Glomerular visceral epithelial cell (primary cell): ENCODE measurements around the gene CDK13.
A peak's percentile ranks its signal among the peaks of the same experiment; 100 is the strongest.

ENCODE experiments used
- DNase-seq: peaks from one replicate; pipeline ENCODE4 v3.0.0-alpha.2; 2016; ENCODE audit errors: extremely low spot score

The CDK13 gene

GRCh38 chr7:39948956-39949928 lies 814 bp upstream of the CDK13 start:
- DNase-seq: peak; percentile 99

- DNase-seq: peak; percentile 31
Measured at GRCh38 chr7:39950473-39951225, 593 bp downstream of the CDK13 start.

GRCh38 chr7:39951226-39952194 lies 1.5 kb downstream of the CDK13 start:
- DNase-seq: peak; percentile 60

GRCh38 chr7:39952374-39952773 lies 2.3 kb downstream of the CDK13 start:
- DNase-seq: peak; percentile 25

GRCh38 chr7:39952803-39953202 lies 2.7 kb downstream of the CDK13 start:
- no peak for DNase-seq

- no peak for DNase-seq
Measured at GRCh38 chr7:39954694-39955093, 4.6 kb downstream of the CDK13 start.

- no peak for DNase-seq
Measured at GRCh38 chr7:39958038-39958437, 8.0 kb downstream of the CDK13 start.

- no peak for DNase-seq
Measured at GRCh38 chr7:39967406-39968161, 17.5 kb downstream of the CDK13 start.

GRCh38 chr7:39969431-39969830 lies 19.4 kb downstream of the CDK13 start:
- no peak for DNase-seq

- DNase-seq: no peak
Measured at GRCh38 chr7:39971924-39972323, 21.9 kb downstream of the CDK13 start.

GRCh38 chr7:39973801-39974200 lies 23.7 kb downstream of the CDK13 start:
- DNase-seq: no peak

- DNase-seq: no peak
Measured at GRCh38 chr7:39978230-39978934, 28.3 kb downstream of the CDK13 start.

GRCh38 chr7:39979406-39980073 lies 29.5 kb downstream of the CDK13 start:
- no peak for DNase-seq

- no peak for DNase-seq
Measured at GRCh38 chr7:39985398-39985918, 35.4 kb downstream of the CDK13 start.

- DNase-seq: no peak
Measured at GRCh38 chr7:39987641-39988347, 37.7 kb downstream of the CDK13 start.

GRCh38 chr7:40000734-40001315 lies 50.8 kb downstream of the CDK13 start:
- DNase-seq: no peak

GRCh38 chr7:40001649-40002048 lies 51.6 kb downstream of the CDK13 start:
- no peak for DNase-seq

- no peak for DNase-seq
Measured at GRCh38 chr7:40003597-40003996, 53.5 kb downstream of the CDK13 start.
